SH-SY5Y (cell line): Measurements from ENCODE around the gene ZNF749.

Experiments used
- GATA2 ChIP-seq: IDR thresholded peaks from 2 replicates; pipeline ENCODE4 v1.6.1; 2011; ENCODE audit warnings: mild to moderate bottlenecking, low read depth, low read length
- GATA3 ChIP-seq: IDR thresholded peaks from 2 replicates; pipeline ENCODE4 v1.6.1; 2011; ENCODE audit warnings: low read depth, mild to moderate bottlenecking, low read length, moderate library complexity

Gene ZNF749

GRCh38 chr19:57437931-57438330, 2.8 kb downstream of the ZNF749 start:
- no peak for TF ChIP-seq GATA2
- no peak for TF ChIP-seq GATA3

- TF ChIP-seq GATA3 (no peak), GATA2 (no peak)
Observed at GRCh38 chr19:57438925-57439324, 3.8 kb downstream of the ZNF749 start.

- TF ChIP-seq GATA3: no peak
- no peak for TF ChIP-seq GATA2
Observed at GRCh38 chr19:57441979-57442752, 7.0 kb downstream of the ZNF749 start.

- TF ChIP-seq GATA2: no peak
- no peak for TF ChIP-seq GATA3
Observed at GRCh38 chr19:57443121-57443696, 8.1 kb downstream of the ZNF749 start.

GRCh38 chr19:57452307-57452706, 17.2 kb downstream of the ZNF749 start:
- TF ChIP-seq GATA3 (no peak), GATA2 (no peak)

GRCh38 chr19:57465680-57466381, 30.7 kb downstream of the ZNF749 start:
- TF ChIP-seq GATA2: no peak
- no peak for TF ChIP-seq GATA3

- TF ChIP-seq GATA3 (no peak), GATA2 (no peak)
Observed at GRCh38 chr19:57466489-57466888, 31.4 kb downstream of the ZNF749 start.

GRCh38 chr19:57473646-57474045, 38.5 kb downstream of the ZNF749 start:
- TF ChIP-seq GATA3: no peak
- TF ChIP-seq GATA2: no peak

- TF ChIP-seq GATA3: no peak
- TF ChIP-seq GATA2: no peak
Observed at GRCh38 chr19:57477191-57478008, 42.3 kb downstream of the ZNF749 start, which contains the start of gene ZNF772. Gene ZNF772 (minus strand): TSS chr19:57477566. CDS start chr19:57477309, 257 bp downstream.

- TF ChIP-seq GATA3: peak; percentile 48; the same call in 1 of the 2 replicates
- peak; percentile 64 for TF ChIP-seq GATA2
Observed at GRCh38 chr19:57487477-57488298, 52.6 kb downstream of the ZNF749 start, which contains the start of gene ZNF419. Gene ZNF419 (plus strand): TSS chr19:57487750. CDS start chr19:57487951, 201 bp downstream.
